Large intestine (tissue), 3 donors: ENCODE results near the gene INTS3. TPM values are rescaled to one million over a fixed set of nuclear protein-coding genes. Genes with fewer than 3 reads are reported as not detected.

Experiments
- DNase-seq, 2 donors: peaks; one replicate each; pipeline versions ENCODE4 v3.0.0 to v3.0.0-alpha.2; 2013
- H3K27ac ChIP-seq: one replicate; pipeline ENCODE4 v1.5.1; 2013; ENCODE audit warnings: low read length
- H3K27me3 ChIP-seq: 2 replicates; pipeline ENCODE4 v1.6.1; 2013; ENCODE audit warnings: low read length; ENCODE audit not compliant: control insufficient read depth, insufficient read depth
- H3K36me3 ChIP-seq: 2 replicates; pipeline ENCODE4 v1.6.1; 2013; ENCODE audit warnings: low read length; ENCODE audit not compliant: control insufficient read depth, insufficient read depth
- H3K4me1 ChIP-seq: one replicate; pipeline ENCODE4 v1.6.1; 2013; ENCODE audit warnings: low read length; ENCODE audit not compliant: control insufficient read depth, insufficient read depth
- H3K4me3 ChIP-seq: one replicate; pipeline ENCODE4 v1.5.1; 2013; ENCODE audit warnings: low read length
- H3K9me3 ChIP-seq: one replicate; pipeline ENCODE4 v1.6.1; 2013; ENCODE audit warnings: mild to moderate bottlenecking, low read depth, low read length, moderate library complexity; ENCODE audit not compliant: control insufficient read depth
- WGBS: methylation state at CpG from one replicate; pipeline ENCODE4 v1.1.5; 2013; ENCODE audit warnings: low lambda C conversion rate; ENCODE audit not compliant: insufficient coverage; 5-methylcytosine and 5-hydroxymethylcytosine counted together
- polyA plus RNA-seq: library from polyadenylated mRNA; unstranded; fragments of 120-200 nt; gene quantifications from one replicate; pipeline ENCODE4 v1.2.1, GENCODE V29; 2013

INTS3 gene
- polyA plus RNA-seq, 1 donor, result 62.3 TPM

GRCh38 chr1:153805042-153805745 lies 77.3 kb downstream of the INTS3 start:
- Histone ChIP-seq H3K4me1 (no peaks in the 10 kb centered on the region), H3K36me3 (peaks cover 36% of the 10 kb centered on the region)
- no CpG with 5 or more reads among the region's 5 CpGs for WGBS

GRCh38 chr1:153805886-153806719 lies 78.3 kb downstream of the INTS3 start:
- Histone ChIP-seq H3K4me1 (no peaks in the 10 kb centered on the region), H3K27me3 (no peaks in the 10 kb centered on the region), H3K36me3 (peaks cover 39% of the 10 kb centered on the region), H3K27ac (no peak overlapping the region), H3K4me3 (no peak overlapping the region), H3K9me3 (no peaks in the 10 kb centered on the region)
- 90% methylated on average over 3 of the region's 11 CpGs for WGBS
- DNase-seq, result no peak

More at GRCh38 chr1:153805042-153805745, 77.3 kb downstream of the INTS3 start:
- no peak overlapping the region for H3K27ac ChIP-seq
- H3K4me3 ChIP-seq, result no peak overlapping the region
- no peaks in the 10 kb centered on the region for H3K27me3 ChIP-seq
- no peaks in the 10 kb centered on the region for H3K9me3 ChIP-seq
- no peak for DNase-seq

DNA sequence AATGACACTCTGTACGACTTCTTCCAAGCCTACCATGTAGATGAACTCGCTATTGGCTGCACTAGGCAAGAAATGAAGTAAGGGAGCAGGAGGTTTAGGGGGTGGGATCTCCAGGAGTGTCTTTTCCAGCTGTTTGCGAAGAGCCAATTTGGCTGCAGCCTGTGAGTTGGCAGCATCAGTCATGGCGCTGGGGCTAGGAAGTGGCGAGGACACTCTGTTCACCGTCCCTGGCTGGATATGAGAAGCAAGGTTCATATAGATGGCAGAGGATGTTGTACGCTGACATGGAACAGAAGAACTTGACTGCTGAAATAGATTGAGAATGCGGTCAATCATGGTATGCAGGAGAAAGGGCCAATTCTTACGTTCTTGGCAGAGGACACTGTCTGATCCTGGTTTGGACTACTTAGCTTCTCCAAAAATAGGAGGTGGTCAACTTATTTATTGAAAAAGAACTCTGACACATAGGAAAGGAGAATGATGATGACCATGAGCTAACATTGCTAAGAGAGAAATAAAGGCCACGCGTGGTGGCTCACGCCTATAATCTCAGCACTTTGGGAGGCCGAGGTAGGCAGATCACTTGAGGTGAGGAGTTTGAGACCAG lies 88.5 kb downstream of the INTS3 start:
- DNase-seq, result no peak
- H3K4me1 ChIP-seq, result no peaks in the 10 kb centered on the region
- H3K27me3 ChIP-seq, result no peaks in the 10 kb centered on the region
- H3K4me3 ChIP-seq, result no peak overlapping the region
- no peak overlapping the region for H3K27ac ChIP-seq
- peaks cover 61% of the 10 kb centered on the region for H3K36me3 ChIP-seq
- H3K9me3 ChIP-seq, result no peaks in the 10 kb centered on the region
- WGBS, result no CpG with 5 or more reads among the region's 13 CpGs

GRCh38 chr1:153818876-153819275 lies 91.0 kb downstream of the INTS3 start:
- peaks cover 37% of the 10 kb centered on the region for H3K36me3 ChIP-seq
- H3K9me3 ChIP-seq, result no peaks in the 10 kb centered on the region

More at GRCh38 chr1:153818876-153819275, 91.0 kb downstream of the INTS3 start:
- no peak overlapping the region for H3K27ac ChIP-seq
- H3K27me3 ChIP-seq, result no peaks in the 10 kb centered on the region
- DNase-seq, result no peak
- H3K4me1 ChIP-seq, result no peaks in the 10 kb centered on the region
- H3K4me3 ChIP-seq, result no peak overlapping the region
- WGBS, result 100% methylated on average over 1 of the region's 2 CpGs

Other genes starting within 250 kb of the INTS3 start
- gene S100A6, start 192.1 kb upstream of the INTS3 start, polyA plus RNA-seq, result 334 TPM
- 0.10 TPM for gene S100A5, start 187.1 kb upstream of the INTS3 start, polyA plus RNA-seq
- gene S100A4, start 182.2 kb upstream of the INTS3 start, polyA plus RNA-seq, result 18.0 TPM
- gene S100A3, start 178.8 kb upstream of the INTS3 start, polyA plus RNA-seq, result not detected
- 0.67 TPM for gene S100A2, start 162.2 kb upstream of the INTS3 start, polyA plus RNA-seq
- 134 TPM for gene S100A16, start 114.9 kb upstream of the INTS3 start, polyA plus RNA-seq
- 437 TPM for gene S100A14, start 111.7 kb upstream of the INTS3 start, polyA plus RNA-seq
- gene S100A13, start 100.5 kb upstream of the INTS3 start, polyA plus RNA-seq, result 77.2 TPM
- 2.8 TPM for gene S100A1, start 99.6 kb upstream of the INTS3 start, polyA plus RNA-seq
- 99.4 TPM for gene CHTOP, start 94.0 kb upstream of the INTS3 start, polyA plus RNA-seq
- 30.9 TPM for gene SNAPIN, start 69.3 kb upstream of the INTS3 start, polyA plus RNA-seq
- 152 TPM for gene ILF2, start 57.1 kb upstream of the INTS3 start, polyA plus RNA-seq
- 4.7 TPM for gene NPR1, start 49.4 kb upstream of the INTS3 start, polyA plus RNA-seq
- 32.4 TPM for gene SLC27A3, start 47.4 kb downstream of the INTS3 start, polyA plus RNA-seq
- 13.5 TPM for gene GATAD2B, start 194.9 kb downstream of the INTS3 start, polyA plus RNA-seq
- 44.7 TPM for gene DENND4B, start 218.7 kb downstream of the INTS3 start, polyA plus RNA-seq
- 37.9 TPM for gene CRTC2, start 230.6 kb downstream of the INTS3 start, polyA plus RNA-seq
- gene SLC39A1, start 235.5 kb downstream of the INTS3 start, polyA plus RNA-seq, result 73.7 TPM
- gene CREB3L4, start 239.9 kb downstream of the INTS3 start, polyA plus RNA-seq, result 17.9 TPM
- 120 TPM for gene JTB, start 249.6 kb downstream of the INTS3 start, polyA plus RNA-seq